GM12892 (cell line): ENCODE results near the gene MAML3.

ENCODE experiments used
- DNase-seq: peaks from one replicate; pipeline ENCODE4 v3.0.0; 2011; ENCODE audit not compliant: insufficient read length
- FAIRE-seq: peaks from 2 replicates; lab custom pipeline; 2011; peaks lifted over from hg19 to GRCh38; lab: Jason Lieb, UNC
- POLR2A ChIP-seq: IDR thresholded peaks from 2 replicates; pipeline ENCODE4 v1.6.1; 2011; ENCODE audit warnings: low read depth, low read length, control low read depth
- POLR2AphosphoS5 ChIP-seq: IDR thresholded peaks from 2 replicates; pipeline ENCODE4 v1.6.1; 2011; ENCODE audit warnings: low read depth, low read length, control low read depth
- TAF1 ChIP-seq: IDR thresholded peaks from 2 replicates; pipeline ENCODE4 v1.6.1; 2011; ENCODE audit warnings: low read depth, mild to moderate bottlenecking, control low read depth, low read length, borderline replicate concordance

Gene MAML3

DNA sequence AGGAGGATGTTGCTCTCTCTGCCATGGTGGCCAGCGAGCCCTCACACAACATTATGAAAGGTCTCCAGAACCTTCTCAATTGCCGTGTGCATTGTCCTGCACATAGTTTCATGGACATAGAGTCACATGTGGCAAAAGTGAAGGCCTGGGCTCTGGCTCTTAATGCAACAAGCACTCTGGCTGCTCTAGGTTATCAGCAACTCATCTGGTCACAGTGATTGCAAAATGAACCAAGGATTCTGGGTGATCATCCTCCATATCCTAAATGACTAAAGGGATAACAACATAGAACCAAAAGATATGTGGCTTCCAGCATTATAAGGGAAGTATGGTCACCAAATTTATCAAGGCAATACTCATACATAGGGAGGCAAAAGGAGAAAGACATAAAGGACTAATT lies 313.2 kb downstream of the MAML3 start:
- FAIRE-seq: no peak
- no peak for DNase-seq
- no peak for TF ChIP-seq POLR2A

DNA sequence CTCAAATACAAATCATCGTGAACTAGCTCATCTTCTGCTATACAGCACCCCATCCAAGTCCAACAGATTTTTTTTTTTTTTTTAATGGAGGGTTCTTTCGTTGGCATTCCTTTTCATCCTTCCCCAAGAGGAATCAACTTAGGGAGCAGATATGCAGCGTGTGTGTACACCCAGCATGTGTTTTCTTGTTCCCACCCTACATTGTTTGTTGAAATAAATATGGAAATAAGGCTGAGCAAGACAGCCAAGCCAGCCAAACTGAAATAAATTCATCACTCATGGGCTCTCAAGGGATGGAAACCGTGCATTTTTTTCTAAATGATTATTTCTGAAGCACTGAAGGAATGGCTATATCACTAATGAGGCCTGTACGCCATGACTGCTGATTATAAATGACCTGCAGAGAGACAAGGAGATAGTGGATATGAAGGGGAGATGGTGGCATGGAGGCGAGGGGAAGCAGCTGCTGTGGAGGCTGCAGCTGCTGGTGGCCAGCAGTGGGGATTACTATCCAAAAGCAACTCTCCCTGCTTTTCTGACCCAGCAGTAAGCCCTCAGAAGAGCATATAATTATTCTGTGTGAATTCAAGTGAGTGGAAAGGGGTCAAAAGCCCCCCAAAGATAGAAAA lies 314.5 kb downstream of the MAML3 start:
- FAIRE-seq (no peak), DNase-seq (no peak)
- TF ChIP-seq POLR2AphosphoS5 (no peak), TAF1 (no peak), POLR2A (no peak)

DNA sequence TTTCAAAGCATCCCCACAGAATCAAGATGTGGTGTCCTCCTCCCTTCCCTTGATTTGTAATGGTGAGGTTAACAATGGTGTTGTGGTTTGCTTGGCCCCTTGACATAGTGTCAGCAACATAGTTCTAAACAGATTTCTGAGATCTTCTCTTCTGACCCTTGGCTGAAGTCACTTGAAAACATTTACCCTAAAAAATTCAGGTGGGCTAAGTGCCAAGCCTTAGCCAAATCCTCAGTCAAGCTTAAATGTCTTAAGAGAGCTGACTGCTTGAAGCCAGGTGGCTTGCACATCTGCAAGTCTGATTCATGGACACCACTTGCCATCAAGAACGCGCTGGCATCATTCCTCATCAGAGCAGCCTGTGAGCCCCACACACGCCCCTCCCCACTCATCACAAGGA lies 315.2 kb downstream of the MAML3 start:
- FAIRE-seq (no peak), DNase-seq (no peak)
- TF ChIP-seq POLR2A (no peak), TAF1 (no peak), POLR2AphosphoS5 (no peak)

DNA sequence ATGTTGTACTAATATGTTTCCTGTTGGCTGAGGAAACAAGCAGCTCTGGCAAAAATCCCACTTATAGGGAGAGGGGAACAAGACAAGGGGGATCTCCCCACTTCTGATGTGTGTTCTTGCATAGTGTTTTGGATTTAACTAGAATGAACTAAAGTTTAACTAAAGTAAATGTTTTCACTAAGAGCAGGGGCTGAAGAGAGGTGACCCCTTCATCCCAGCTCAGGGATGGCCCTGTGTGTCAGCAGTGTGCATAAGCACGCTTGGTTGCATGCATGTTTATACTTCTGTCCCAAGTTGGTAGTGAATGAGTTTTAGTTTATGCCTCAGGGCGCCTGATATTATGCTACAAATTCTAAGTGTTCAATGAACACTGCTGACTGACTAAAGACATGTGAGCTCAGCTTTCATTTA lies 319.0 kb downstream of the MAML3 start:
- FAIRE-seq: no peak
- TF ChIP-seq TAF1 (no peak), POLR2A (no peak), POLR2AphosphoS5 (no peak)
- no peak for DNase-seq

DNA sequence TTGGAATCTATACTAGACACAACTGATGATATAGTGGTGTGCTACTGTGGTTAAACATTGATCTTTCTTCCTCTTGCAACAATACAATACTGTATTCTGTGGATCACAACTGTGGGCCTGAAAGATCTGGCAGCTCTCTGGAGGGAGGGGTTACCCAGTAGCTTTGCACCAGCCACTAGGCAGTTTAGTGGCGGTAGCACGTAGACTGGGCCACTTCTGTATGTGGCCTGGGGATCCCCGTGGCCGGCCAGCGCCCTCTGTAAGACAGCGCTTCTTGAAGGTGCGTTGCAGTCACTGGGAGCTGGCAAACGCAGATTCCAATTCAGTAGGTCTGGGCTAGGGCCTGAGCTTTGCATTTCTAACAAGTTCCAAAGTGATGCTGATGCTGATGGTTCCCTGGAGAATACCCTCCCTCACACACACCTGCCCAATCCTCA lies 319.7 kb downstream of the MAML3 start:
- TF ChIP-seq POLR2A (no peak), POLR2AphosphoS5 (no peak), TAF1 (no peak)
- DNase-seq (no peak), FAIRE-seq (no peak)

DNA sequence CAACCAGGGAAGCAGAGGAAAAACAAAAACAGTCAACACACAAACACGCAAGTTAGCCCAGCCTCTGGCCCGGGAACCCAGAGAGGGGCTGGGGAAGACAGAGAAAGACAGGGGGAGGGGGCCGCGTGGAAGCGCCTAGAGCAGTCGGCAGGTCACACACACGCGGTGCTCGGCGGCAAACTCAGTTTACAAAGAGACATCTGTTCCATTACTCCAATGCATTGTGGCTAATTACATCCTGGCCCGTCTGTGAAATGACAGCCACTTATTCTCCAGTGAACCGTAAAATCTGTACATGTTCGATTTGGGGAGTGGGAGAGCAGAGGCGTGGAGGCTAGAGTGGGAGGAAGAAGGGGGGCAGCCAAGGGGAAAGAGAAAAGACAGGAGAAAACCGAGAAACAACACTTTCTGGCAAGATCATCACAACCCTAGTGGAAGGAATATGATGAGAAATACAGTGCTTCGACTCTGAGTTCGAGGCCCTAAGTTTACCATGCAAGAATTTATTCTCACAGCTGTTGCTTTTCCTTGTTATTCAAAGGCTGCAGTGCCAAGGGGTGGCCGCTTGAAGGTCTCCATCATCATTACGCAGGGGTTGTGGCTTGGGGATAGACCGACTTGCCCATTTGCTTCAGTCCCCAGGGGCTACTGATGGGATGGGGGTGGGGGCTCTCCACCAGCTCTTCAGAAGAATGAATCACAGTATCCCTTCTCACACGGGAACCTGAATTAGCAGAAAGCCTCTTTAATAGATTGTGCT lies 320.7 kb downstream of the MAML3 start:
- DNase-seq (no peak), FAIRE-seq (no peak)
- TF ChIP-seq POLR2AphosphoS5 (no peak), TAF1 (no peak), POLR2A (no peak)

DNA sequence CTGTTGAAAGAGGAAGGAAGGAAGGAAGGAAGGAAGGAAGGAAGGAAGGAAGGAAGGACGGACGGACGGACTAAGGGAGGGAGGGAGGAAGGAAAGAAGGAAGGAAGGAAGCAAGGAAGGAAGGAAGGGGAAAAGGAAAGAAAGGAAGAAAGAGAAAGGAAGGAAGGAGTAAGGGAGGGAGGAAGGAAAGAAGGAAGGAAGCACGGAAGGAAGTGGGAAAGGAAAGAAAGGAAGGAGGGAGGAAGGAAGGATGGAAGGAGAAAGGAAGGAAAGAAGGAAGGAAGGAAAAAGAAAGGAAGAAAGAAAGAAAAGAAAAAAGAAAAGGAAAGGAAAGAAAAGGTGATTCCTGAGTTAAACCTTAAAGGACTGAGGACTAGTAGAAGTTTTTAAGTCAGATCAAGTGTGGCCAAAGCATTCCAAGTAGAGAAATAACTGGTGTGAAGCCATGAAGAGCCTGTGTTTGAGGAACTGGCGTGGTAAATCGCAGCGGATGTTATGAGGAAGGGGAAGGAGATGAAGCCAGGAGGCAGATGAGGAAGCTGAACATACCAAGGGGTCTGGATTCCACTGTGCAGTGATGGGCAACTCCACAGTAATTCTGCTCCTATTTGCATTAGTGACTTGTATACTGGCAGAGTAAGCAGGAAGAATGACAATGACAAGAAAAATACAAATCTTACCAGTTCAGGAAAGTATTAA lies 324.9 kb downstream of the MAML3 start:
- TF ChIP-seq TAF1: no peak
- TF ChIP-seq POLR2A: no peak
- TF ChIP-seq POLR2AphosphoS5: no peak
- FAIRE-seq (no peak), DNase-seq (no peak)

DNA sequence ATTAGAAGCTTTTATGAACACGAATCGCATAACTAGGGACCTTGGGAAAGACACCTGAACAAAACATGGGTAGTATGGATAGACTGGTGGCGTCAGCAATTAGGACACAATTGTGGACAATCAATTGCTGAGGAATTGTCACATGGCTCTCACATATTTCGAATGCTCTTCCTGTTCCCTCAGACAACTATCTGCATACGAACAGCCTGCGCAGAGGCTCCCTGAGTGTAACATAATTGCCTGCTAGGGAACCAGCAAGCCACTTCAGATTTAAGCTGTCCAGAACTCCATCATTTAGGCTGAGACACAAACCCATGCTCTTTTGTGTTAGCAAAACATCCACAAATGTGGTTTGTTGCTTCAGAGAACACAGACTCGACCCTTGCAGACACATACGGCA lies 327.6 kb downstream of the MAML3 start:
- FAIRE-seq (no peak), DNase-seq (no peak)
- TF ChIP-seq POLR2AphosphoS5 (no peak), POLR2A (no peak), TAF1 (no peak)

DNA sequence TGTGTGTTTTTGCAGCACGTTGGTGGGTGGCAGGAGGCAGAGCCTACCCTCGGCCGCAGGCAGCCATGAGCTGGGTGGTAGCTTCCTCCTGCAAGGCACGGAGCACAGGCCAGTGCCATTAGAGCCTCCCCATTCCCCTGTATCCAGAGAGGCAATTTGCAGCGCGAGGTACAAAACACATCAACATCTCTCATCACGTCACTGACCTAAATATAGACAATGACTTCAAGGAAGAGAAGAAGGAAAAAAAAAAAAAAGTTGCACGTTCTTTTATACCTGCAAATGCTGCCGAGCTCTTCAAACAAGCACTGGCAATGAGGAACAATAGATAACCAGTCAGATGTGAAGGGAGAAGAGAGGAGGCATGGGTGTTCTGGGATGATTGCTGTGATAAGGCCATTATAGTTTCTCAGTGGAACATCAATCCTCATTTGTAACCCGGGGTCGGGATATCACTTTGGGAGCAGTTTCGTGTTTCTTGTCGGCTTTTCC lies 328.4 kb downstream of the MAML3 start:
- FAIRE-seq: no peak
- TF ChIP-seq TAF1 (no peak), POLR2AphosphoS5 (no peak), POLR2A (no peak)
- no peak for DNase-seq

DNA sequence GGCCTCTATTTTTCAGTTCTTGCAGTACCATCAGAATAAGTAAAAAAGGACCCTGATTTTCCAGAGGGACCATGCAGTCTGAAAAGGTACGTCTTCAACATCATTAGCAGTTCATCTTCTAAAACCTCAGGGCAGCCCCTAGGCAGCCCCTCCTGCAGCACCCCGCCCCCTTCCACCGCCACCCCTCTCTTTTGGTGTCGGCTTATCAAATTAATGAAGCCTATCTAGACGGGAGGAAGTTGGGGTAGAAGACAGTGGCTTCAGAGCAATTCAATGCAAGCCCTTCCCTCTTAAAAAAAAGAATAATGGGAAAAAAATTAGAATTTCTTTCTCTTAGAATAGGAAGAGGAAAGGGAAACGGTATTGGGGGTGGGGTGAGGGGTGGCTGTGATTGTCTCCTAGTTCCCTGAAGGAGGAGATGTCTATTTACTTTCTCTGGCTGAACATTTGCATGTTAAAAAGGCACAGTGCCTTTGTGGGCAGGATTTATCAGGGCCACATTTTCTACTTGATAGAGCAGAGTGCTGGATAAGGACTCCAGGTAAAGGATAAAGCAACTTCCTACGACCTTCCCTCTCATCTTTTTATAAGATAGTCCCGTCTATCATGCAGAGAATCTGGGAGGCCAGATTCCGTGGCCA lies 329.0 kb downstream of the MAML3 start:
- FAIRE-seq: no peak
- TF ChIP-seq POLR2A (no peak), TAF1 (no peak), POLR2AphosphoS5 (no peak)
- DNase-seq: no peak

DNA sequence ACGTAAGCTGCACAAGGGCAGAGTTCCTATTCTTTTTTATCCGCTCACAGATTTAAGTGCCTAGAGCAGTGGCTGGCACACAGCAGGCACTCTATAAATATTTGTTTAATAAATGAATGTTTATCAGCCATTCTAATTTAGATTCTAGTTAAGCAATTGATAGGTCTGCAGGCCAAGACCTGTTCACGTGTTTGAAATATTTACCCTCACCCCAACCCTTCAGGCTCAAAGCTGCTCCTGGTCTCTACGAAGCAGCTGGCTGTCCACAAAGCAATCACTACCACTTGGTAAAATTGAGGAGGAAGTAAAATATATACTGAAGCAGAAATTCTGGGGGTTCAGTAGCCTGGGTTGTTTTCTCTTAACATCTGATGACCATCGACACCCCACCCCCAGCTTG lies 330.2 kb downstream of the MAML3 start:
- TF ChIP-seq POLR2A (no peak), TAF1 (no peak), POLR2AphosphoS5 (no peak)
- FAIRE-seq (no peak), DNase-seq (no peak)

DNA sequence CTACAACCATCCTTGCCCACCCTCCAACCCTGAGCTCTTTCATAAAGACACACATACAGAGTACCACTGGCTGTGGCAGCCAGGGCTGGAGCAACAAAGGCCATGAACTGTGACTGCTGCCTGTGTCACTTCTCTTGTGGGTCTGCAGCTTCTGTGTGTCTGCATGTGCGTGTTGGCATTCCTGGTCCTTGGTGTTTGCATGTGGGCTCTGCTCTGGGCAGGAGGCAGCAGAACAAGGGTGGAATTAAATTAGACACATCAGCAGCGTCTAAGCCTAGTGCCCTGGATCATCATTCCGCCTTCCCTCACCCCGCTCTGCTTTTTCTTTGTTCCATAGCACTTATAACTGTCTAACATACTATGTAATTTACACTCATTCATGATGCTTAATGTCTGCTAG lies 330.6 kb downstream of the MAML3 start:
- FAIRE-seq: no peak
- TF ChIP-seq POLR2AphosphoS5 (no peak), TAF1 (no peak), POLR2A (no peak)
- no peak for DNase-seq
